Effector memory CD4-positive, alpha-beta T cell (primary cell): Measurements from ENCODE around the gene PI16.

ENCODE experiments used
- DNase-seq, 3 donors: peaks; one replicate each; pipeline ENCODE4 v3.0.0-alpha.2; 2020
- H3K27ac ChIP-seq: 2 replicates; pipeline ENCODE4 v1.7.0; 2013; ENCODE audit warnings: mild to moderate bottlenecking, low read length, moderate library complexity; ENCODE audit not compliant: insufficient read depth, poor library complexity, severe bottlenecking
- H3K27me3 ChIP-seq: replicated peaks from 2 replicates; pipeline ENCODE4 v1.7.0; 2013; ENCODE audit warnings: mild to moderate bottlenecking, low read length; ENCODE audit not compliant: insufficient read depth, control insufficient read depth, poor library complexity, severe bottlenecking
- H3K36me3 ChIP-seq: 2 replicates; pipeline ENCODE4 v1.7.0; 2013; ENCODE audit warnings: mild to moderate bottlenecking, low read length, moderate library complexity; ENCODE audit not compliant: control insufficient read depth, insufficient read depth
- H3K4me1 ChIP-seq: 2 replicates; pipeline ENCODE4 v1.7.0; 2013; ENCODE audit warnings: low read length, mild to moderate bottlenecking; ENCODE audit not compliant: control insufficient read depth, insufficient read depth, poor library complexity, severe bottlenecking
- H3K4me3 ChIP-seq: 2 replicates; pipeline ENCODE4 v1.7.0; 2013; ENCODE audit warnings: low read length, low read depth, mild to moderate bottlenecking; ENCODE audit not compliant: insufficient read depth, poor library complexity, severe bottlenecking
- H3K9me3 ChIP-seq: 2 replicates; pipeline ENCODE4 v1.7.0; 2013; ENCODE audit warnings: mild to moderate bottlenecking, low read length, moderate library complexity; ENCODE audit not compliant: control insufficient read depth

The PI16 gene

DNA sequence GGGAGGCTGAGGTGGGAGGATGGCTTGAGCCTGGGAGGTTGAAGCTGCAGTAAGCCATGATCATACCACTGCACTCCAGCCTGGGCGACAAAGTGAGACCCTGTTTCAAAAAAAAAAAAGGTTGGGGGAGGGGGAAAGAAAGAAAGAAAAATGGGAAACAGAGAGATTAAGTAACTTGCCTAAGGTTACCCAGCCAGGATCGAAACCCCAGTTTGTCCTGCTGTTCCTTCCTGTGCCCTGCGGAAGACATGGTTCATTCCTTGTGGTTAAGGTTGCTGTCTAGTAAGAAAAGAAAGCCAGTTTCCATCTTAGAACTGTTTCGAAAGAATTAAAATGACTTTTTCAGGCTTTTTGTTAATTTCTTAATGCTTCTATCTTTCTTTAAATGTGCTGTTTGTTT is 38.9 kb upstream of the PI16 start:
- H3K9me3 ChIP-seq, result no peaks in the 10 kb centered on the region
- peaks cover 30% of the 10 kb centered on the region for H3K4me1 ChIP-seq
- H3K36me3 ChIP-seq, result peaks cover 45% of the 10 kb centered on the region
- DNase-seq, result no peak
- no peak overlapping the region for H3K4me3 ChIP-seq
- H3K27ac ChIP-seq, result no peak overlapping the region
- no peaks in the 10 kb centered on the region for H3K27me3 ChIP-seq

DNA sequence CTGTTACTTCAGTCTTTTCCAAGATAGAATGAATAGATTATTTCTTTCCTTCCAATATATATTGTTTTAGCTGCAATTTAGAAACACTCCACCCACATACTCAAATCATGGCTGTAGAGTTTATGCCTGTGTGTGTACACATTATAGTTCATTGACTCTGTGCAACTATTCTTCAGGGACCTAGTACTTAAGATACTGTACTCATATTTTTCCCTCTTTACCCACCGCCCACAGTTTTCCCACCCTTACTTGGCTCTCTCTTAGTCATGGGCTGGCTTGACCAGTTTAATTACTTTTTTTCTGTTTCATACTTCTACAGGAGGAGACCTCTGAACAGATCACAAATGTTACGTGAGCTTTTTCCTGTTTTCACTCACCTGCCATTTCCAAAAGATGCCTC is 38.4 kb upstream of the PI16 start:
- H3K27ac ChIP-seq, result no peak overlapping the region
- no peaks in the 10 kb centered on the region for H3K9me3 ChIP-seq
- DNase-seq, result no peak
- no peaks in the 10 kb centered on the region for H3K27me3 ChIP-seq
- peaks cover 30% of the 10 kb centered on the region for H3K4me1 ChIP-seq
- H3K4me3 ChIP-seq, result no peak overlapping the region
- peaks cover 45% of the 10 kb centered on the region for H3K36me3 ChIP-seq

- Histone ChIP-seq H3K27me3 (no peaks in the 10 kb centered on the region), H3K4me3 (no peak overlapping the region), H3K36me3 (peaks cover 49% of the 10 kb centered on the region), H3K9me3 (no peaks in the 10 kb centered on the region), H3K4me1 (peaks cover 20% of the 10 kb centered on the region), H3K27ac (no peak overlapping the region)
- no peak for DNase-seq
These were observed 36.9 kb upstream of the PI16 start for GRCh38 chr6:36917541-36918193.

DNA sequence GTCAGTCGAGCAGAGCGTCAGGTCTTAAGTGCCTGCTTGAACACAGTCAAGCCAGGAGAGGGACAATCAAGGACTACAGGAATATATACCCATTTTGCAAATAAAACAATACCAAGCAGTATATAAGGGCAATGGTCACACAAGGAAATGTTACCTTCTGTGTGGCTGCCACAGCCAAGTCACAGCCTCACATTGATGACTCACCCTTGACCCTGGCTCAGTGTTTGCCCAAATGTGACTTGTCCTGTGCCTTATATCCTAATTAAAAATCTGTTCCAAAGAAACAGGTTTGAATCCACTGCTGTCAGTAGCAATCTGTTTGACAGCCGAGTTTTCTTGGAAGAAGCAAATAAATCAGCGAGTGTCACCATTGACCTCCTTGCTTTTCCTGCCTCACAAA is 34.5 kb upstream of the PI16 start:
- Histone ChIP-seq H3K36me3 (peaks cover 70% of the 10 kb centered on the region), H3K27me3 (no peaks in the 10 kb centered on the region), H3K9me3 (no peaks in the 10 kb centered on the region), H3K27ac (no peak overlapping the region), H3K4me1 (no peaks in the 10 kb centered on the region), H3K4me3 (no peak overlapping the region)
- DNase-seq, result no peak

GRCh38 chr6:36920546-36920945 is 34.0 kb upstream of the PI16 start:
- no peak overlapping the region for H3K27ac ChIP-seq
- peaks cover 70% of the 10 kb centered on the region for H3K36me3 ChIP-seq
- H3K4me1 ChIP-seq, result no peaks in the 10 kb centered on the region
- no peak overlapping the region for H3K4me3 ChIP-seq
- H3K9me3 ChIP-seq, result no peaks in the 10 kb centered on the region
- no peak for DNase-seq
- H3K27me3 ChIP-seq, result no peaks in the 10 kb centered on the region

DNA sequence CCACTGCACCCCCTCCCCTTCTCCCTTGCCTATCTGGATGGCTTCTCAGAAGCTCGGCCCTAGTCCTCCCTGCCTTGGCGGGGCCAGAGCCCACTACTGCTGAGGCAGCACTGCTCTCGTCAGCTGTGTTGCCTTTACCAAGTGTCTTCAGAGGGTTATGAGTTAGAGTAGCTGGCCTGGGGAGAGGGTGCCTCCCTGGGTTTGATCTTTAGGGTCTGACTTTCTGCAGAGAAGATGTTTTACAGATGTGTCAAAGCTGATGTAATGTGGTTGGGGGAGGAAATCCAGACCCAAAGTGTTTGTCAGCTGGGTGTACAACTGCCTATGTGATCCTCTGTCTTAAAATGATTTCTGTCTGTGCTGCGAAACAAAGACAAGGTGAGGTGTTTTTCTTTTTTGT is 30.4 kb upstream of the PI16 start:
- DNase-seq, result no peak
- Histone ChIP-seq H3K27me3 (no peaks in the 10 kb centered on the region), H3K9me3 (no peaks in the 10 kb centered on the region), H3K4me1 (no peaks in the 10 kb centered on the region), H3K36me3 (peaks cover 34% of the 10 kb centered on the region), H3K4me3 (no peak overlapping the region), H3K27ac (no peak overlapping the region)

GRCh38 chr6:36924778-36925374 is 29.7 kb upstream of the PI16 start:
- Histone ChIP-seq H3K36me3 (peaks cover 27% of the 10 kb centered on the region), H3K9me3 (no peaks in the 10 kb centered on the region)

GRCh38 chr6:36925809-36926208 is 28.7 kb upstream of the PI16 start:
- Histone ChIP-seq H3K9me3 (no peaks in the 10 kb centered on the region), H3K27ac (no peak overlapping the region), H3K4me1 (no peaks in the 10 kb centered on the region), H3K27me3 (no peaks in the 10 kb centered on the region), H3K36me3 (peaks cover 25% of the 10 kb centered on the region), H3K4me3 (no peak overlapping the region)
- DNase-seq, result no peak

More at GRCh38 chr6:36924778-36925374, 29.7 kb upstream of the PI16 start:
- Histone ChIP-seq H3K4me1 (no peaks in the 10 kb centered on the region), H3K4me3 (no peak overlapping the region), H3K27ac (no peak overlapping the region), H3K27me3 (no peaks in the 10 kb centered on the region)
- DNase-seq, result no peak

- no peaks in the 10 kb centered on the region for H3K9me3 ChIP-seq
- H3K27ac ChIP-seq, result no peak overlapping the region
- no peak overlapping the region for H3K4me3 ChIP-seq
- H3K36me3 ChIP-seq, result peaks cover 25% of the 10 kb centered on the region
- no peaks in the 10 kb centered on the region for H3K4me1 ChIP-seq
- no peak for DNase-seq
- H3K27me3 ChIP-seq, result no peaks in the 10 kb centered on the region
These were observed 27.6 kb upstream of the PI16 start for GRCh38 chr6:36926708-36927513.
